Kasumi-1 (cell line): ENCODE measurements around the gene TPX2.
"Not testable (repeated sequence)": the region's sequence is repeated elsewhere in the genome, so short reads cannot be mapped to it uniquely, and the experiment has no call there.

ENCODE experiments used
- DNase-seq, 2 experiments: peaks; one replicate each; lab custom pipeline; 2025; lab: John Stamatoyannopoulos, UW

TPX2 gene

GRCh38 chr20:31813611-31814010 is 74.5 kb downstream of the TPX2 start:
- DNase-seq = no peak

DNA sequence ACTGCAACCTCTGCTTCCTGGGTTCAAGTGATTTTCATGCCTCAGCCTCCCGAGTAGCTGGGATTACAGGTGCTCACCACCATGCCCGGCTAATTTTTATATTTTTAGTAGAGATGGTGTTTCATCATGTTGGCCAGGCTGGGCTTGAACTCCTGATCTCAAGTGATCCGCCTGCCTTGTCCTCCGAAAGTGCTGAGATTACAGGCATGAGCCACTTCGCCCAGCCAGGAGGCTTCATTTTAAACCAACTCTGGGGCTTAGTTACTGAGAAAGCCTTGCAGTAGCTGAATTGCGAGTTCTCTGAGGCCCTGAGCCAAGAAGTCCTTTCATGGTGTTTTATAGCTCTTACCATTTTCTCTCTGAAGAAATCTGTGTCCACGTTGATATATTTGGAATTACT is 75.1 kb downstream of the TPX2 start:
- not testable (repeated sequence) for DNase-seq

DNA sequence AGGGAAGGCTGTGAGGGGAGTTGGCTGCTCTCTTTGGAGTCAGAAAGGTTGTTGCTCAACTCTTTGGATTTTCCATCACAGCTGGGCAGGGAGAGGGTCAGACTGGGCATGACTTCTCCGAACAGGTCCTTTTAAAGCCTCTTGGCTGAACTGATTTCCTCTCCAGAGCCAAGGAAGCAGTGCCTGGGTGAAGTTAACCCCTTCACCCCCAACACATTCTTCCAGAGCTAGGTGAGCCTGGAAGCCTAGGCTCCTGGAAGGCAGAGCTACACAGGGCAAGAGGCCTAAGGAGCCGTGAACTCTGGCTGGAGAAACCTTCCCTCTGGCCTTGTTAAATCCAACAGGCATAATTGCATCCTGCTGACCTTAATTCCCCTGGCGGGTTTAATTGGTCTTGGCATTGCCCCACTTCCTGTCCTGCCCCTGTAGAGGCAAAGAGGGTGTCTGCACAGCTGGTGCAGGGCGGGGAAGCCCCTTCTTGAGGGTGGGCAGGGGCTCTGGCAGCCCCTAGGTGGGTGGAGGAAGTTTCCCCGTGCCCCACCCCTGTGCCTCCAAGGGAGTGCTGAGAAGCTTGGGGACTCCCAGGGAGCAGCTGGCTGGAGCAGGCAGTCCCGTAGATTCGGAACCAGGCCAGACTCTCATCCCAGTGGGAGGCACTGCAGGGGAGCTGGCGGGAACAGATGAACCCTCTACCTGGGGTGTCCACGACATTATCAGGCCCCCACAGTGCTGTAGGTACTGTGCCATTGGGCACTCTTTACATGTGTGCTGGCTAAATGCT is 76.5 kb downstream of the TPX2 start:
- no peak for DNase-seq

- DNase-seq = no peak
Observed at GRCh38 chr20:31816221-31816620, 77.1 kb downstream of the TPX2 start.

DNA sequence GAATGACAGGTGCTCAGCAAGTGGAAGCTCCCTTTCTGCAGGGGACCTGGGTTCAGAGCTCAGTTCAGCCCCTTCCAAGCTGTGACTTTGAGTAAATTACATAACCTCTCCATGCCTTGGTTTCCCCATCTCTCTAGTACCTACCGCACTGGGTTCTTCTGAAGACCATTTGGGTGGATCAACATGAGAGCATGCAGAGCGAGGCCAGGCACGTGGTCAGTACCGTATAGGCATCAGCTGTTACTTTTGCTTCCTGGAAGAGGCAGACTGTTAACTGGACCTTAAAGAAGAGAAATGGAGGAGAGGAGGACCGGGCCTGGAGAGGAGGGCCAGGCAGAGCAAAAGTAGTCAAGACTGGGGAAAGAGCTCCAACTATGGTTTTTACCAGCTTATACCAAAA is 78.4 kb downstream of the TPX2 start:
- DNase-seq = no peak

- no peak for DNase-seq
Observed at GRCh38 chr20:31818376-31818908, 79.4 kb downstream of the TPX2 start.

DNA sequence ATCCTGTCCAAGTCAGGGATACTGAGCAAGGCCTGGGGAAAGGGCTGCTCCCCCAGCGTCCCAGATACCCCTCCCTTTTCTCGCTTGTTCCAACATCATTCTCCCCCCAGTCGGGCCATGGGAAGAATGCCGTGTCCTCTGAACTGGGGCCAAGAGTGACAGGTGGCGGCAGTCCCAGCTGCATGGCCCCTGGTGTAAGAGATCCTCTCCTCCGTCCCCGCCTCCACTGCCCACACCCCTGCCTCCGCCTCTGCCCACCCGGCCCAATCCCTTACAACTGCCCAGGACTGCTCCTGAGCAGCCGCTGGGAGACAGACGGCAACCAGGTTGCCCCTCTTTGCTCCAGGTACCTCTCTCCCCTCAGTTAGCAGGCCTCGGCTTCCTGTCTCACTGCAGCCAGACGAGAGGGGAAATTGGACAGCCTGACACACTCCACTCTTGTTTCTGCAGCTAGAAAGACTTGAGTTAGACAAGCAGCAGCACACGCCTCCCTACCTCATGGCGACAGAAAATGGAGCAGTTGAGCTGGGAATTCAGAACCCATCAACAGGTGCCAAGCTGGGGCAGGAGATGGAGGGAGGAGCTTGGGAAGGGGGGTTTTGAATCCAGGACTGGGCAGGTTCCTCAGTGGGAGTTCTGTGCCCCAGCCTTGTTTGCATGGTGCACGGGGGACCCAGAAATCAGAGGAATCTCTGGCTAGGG is 80.1 kb downstream of the TPX2 start, which contains the start of gene MYLK2:
Gene MYLK2, plus strand, starts transcription at position 274 of the 702 bp plus-strand sequence. Its CDS starts 225 bp downstream, at position 499.
- DNase-seq = no peak

- no peak for DNase-seq
Observed at GRCh38 chr20:31820228-31820627, 81.1 kb downstream of the TPX2 start.

- DNase-seq = no peak
Observed at GRCh38 chr20:31821427-31821826, 82.3 kb downstream of the TPX2 start.

GRCh38 chr20:31822421-31823330 is 83.6 kb downstream of the TPX2 start:
- peak; percentile 38 to 50 for DNase-seq

DNA sequence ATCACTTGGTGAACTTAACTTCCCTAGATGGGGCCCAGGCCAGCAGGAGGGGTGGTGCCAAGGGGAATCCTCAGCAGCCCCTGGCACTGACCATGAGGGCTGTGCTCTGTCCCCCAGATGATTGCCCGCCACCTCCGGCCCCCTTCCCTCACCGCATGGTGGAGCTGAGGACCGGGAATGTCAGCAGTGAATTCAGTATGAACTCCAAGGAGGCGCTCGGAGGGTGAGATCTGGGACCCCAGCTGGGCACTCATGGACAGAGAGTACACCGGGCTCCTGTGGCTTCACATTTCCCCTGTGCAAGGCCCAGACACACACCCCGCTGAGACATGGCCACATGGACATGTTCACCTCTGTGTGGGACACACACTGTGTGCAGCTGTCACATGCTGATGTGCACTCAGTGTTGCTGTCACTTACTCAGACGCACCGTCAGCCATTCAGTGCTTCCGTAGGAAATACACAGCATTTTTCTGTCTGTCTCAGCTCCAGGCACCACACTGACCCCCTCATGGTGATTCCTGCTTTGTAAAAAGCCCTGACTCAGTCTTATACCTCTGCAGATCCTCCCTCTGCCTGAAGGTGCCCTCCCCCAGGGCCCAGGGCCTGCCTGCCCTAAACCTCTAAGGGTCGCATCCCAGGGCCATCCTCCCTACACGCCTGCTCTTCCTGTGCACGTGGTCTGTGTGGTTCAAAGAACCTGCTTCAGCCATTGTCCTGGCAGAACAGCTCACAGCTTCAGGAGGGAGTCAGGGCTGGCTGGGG is 84.5 kb downstream of the TPX2 start:
- peak in 1 of 2 experiments; percentile 5 for DNase-seq

GRCh38 chr20:31824125-31824485 is 85.0 kb downstream of the TPX2 start:
- no peak for DNase-seq

DNA sequence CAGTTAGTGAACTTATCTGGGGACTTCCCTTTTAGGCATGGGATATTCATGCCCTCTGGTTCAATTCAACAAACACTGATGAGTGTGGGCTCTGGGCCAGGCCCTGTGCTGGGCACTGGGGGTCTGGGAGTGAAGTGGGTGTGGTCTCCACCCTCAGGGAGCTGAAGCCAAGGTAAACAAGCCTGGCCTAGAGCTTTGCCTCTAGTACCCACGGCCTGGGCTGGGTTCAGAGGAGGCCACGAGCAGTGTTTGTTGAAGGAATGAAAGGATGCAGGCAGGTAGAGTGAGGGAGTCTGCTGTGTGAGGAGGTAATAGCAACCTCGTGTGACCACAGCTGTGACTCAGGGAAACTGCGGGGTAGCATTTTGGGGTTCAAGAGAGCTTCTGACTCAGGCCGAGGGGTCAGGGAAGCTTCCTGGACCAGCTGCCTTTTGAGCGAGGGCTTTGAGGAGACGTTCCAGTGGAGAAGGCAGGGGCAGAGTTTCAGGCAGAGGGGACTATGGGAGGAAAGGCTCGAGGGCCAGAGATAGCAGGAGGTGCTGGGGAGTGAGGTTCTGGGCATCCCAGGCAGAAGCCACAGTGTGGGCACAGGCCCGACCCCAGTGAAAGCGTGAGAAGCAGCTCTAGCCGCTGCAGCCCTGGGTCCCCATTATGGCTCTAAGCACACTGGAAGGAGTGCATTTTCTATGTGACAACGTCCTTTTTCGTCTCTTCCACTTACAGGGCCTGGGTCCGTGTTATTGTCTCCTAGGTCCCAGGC is 85.6 kb downstream of the TPX2 start:
- no peak for DNase-seq

DNA sequence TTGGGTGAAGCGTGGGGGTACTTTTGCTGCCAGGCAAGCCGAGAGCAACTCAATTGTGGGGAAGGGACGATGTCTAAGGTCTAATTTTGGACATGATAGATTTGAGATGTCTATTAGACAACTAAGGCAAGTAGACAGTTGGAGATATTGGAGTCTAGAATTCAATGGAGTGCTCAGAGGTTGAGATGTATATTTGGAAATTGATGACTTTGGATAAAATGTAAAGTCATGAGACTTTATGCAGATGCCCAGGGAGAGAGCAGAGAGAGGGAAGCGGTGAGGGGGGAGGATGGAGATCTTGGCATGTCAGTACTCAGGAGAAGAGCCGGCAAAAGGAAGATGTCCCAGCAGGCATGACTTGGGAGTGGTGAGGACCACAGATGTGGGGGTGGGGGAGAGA is 87.0 kb downstream of the TPX2 start:
- DNase-seq = no peak

GRCh38 chr20:31827059-31827458 is 88.0 kb downstream of the TPX2 start:
- no peak for DNase-seq

- not testable (repeated sequence) for DNase-seq
Observed at GRCh38 chr20:31828016-31828415, 88.9 kb downstream of the TPX2 start.

DNA sequence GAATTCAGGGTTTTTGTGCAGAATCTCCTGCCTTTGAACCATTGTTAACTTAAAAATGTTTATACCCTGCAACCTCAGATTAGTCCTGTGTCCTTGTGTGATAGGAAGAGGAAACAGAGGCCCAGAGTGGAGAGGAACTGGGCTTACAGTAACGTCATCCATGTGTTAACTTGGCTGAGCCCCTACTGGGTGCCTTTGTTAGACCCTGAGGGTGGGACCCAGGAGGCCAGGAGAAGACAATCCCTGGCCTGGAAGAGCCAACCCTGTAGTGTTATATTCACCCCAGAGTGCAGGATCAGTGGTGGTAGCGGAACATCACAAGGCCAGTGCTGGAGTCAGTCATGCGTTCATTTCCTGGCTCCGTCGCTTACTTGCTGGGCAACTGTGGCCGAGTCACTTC is 90.6 kb downstream of the TPX2 start:
- DNase-seq = no peak

DNA sequence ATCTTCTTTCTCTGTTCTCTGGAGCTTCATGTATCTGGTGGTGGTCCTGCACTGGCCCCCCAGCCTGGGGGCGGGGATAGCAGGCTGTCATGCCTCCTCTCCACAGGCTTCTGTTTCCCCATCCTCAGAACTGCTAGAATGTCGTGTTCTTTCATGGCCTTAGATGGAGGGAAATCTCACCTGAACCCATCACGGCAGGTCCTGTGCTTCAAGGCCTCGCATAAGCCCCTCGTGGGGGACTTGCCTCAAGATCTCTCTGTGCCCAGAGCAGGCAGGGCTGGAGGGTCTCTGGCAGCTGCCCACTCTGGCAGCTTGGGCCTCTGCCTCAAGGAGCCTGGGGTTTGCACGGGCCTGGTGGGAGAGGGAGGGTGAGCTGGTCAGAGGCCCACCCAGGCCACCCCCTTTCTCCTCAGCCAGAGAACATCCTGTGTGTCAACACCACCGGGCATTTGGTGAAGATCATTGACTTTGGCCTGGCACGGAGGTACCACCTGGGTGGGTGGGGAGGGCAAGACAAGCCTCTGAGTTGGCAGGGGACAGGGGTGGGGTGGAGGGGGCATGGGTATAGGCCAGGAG is 91.4 kb downstream of the TPX2 start:
- DNase-seq = no peak

- no peak for DNase-seq
Observed at GRCh38 chr20:31831211-31831610, 92.1 kb downstream of the TPX2 start.

- no peak for DNase-seq
Observed at GRCh38 chr20:31831771-31832306, 92.7 kb downstream of the TPX2 start.
